ENCODE results near the gene POC1A. TPM values are rescaled to one million over a fixed set of nuclear protein-coding genes. Genes with fewer than 3 reads are reported as not detected.

The POC1A gene
- total and polyA plus RNA-seq, 2 donors (not counting 3 experiments of a cell fraction or from before 2014, with no cell fraction given) = 14.8 to 19.4 TPM

DNA sequence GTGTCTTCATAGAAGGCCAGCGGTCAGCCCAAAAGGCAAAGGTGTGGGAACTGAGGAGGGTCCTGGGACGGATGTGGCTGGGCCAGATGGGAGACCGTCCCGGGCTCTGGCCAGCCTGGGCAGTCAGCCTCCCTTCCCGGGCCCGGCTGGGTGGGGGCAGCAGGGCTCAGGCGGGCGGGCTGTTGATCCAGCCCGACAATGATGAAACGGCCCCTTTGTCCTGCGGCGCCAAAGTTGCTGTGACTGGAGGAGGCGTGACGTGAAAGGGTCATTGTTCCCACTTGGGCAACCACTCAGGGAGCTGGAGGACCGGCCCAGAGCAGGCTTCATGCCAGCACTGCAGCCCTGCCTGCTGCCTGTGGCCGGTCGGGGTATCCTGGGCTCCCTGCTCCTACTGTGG is 114.4 kb downstream of the POC1A start:
- no peaks in the 10 kb centered on the region for H3K9me3 ChIP-seq (replicated peaks; ENCODE audit: control insufficient read depth, insufficient read depth, low read length)
- CTCF ChIA-PET = interaction anchor here (2.5 to 5.8 kb wide), 2 partner anchors 11 to 13 kb away, joined by 7 to 43 read pairs; no protein-coding TSS in a partner anchor
- POLR2A ChIA-PET = no interaction called here
- H3K4me2 ChIP-seq (ENCODE audit: insufficient read depth, low read length) = no peak overlapping the region
- no peaks in the 10 kb centered on the region for H4K20me1 ChIP-seq (replicated peaks; ENCODE audit: control insufficient read depth, extremely low read depth, insufficient read depth, low read length)
- H3K4me3 ChIP-seq (replicated peaks in 1 of 3; ENCODE audit: insufficient read depth in 1 of 3, low read depth in 1 of 3, low read length in 3 of 3) = no peak overlapping the region
- DNase-seq (ENCODE audit: low read depth, low spot score) (no peak), FAIRE-seq (no peak)
- dilution Hi-C loops (cut with MboI; ENCODE audit: extremely low pct_ligation_motif_present, low sequenced_read_pairs) = no loop called here
- no peak overlapping the region for H3K9ac ChIP-seq (replicated peaks; ENCODE audit: extremely low read depth, insufficient read depth, low read length)
- H3K36me3 ChIP-seq (ENCODE audit: control insufficient read depth in 2 of 2, extremely low read depth in 1 of 2, insufficient read depth in 2 of 2, low read length in 2 of 2) = no peaks in the 10 kb centered on the region
- H2AFZ ChIP-seq (ENCODE audit: low read depth, low read length) = no peak overlapping the region
- no peaks in the 10 kb centered on the region for H3K9me1 ChIP-seq (replicated peaks; ENCODE audit: control insufficient read depth, extremely low read depth, insufficient read depth, low read length)
- no peaks in the 10 kb centered on the region for H3K27me3 ChIP-seq (ENCODE audit: control insufficient read depth in 2 of 2, insufficient read depth in 2 of 2, low read length in 2 of 2)
- TF ChIP-seq POLR2A (IDR thresholded peaks at IDR 0.05; ENCODE audit: low read depth, low read length) (no peak), EZH2 (IDR thresholded peaks at IDR 0.05; ENCODE audit: borderline replicate concordance, low read depth, low read length, severe bottlenecking) (no peak), POLR2AphosphoS5 (IDR thresholded peaks at IDR 0.05; ENCODE audit: insufficient read depth, low read depth, low read length) (no peak)
- TF ChIP-seq, protein P1, sequence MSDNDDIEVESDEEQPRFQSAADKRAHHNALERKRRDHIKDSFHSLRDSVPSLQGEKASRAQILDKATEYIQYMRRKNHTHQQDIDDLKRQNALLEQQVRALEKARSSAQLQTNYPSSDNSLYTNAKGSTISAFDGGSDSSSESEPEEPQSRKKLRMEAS (IDR thresholded peaks at IDR 0.05; ENCODE audit: insufficient read depth, insufficient read length) = no peak
- TF ChIP-seq, protein P2, sequence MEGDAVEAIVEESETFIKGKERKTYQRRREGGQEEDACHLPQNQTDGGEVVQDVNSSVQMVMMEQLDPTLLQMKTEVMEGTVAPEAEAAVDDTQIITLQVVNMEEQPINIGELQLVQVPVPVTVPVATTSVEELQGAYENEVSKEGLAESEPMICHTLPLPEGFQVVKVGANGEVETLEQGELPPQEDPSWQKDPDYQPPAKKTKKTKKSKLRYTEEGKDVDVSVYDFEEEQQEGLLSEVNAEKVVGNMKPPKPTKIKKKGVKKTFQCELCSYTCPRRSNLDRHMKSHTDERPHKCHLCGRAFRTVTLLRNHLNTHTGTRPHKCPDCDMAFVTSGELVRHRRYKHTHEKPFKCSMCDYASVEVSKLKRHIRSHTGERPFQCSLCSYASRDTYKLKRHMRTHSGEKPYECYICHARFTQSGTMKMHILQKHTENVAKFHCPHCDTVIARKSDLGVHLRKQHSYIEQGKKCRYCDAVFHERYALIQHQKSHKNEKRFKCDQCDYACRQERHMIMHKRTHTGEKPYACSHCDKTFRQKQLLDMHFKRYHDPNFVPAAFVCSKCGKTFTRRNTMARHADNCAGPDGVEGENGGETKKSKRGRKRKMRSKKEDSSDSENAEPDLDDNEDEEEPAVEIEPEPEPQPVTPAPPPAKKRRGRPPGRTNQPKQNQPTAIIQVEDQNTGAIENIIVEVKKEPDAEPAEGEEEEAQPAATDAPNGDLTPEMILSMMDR (IDR thresholded peaks at IDR 0.05; ENCODE audit: extremely low read depth in 1 of 2, insufficient read depth in 1 of 2, low read depth in 1 of 2, low read length in 2 of 2) = no peak
- no peak overlapping the region for H3K27ac ChIP-seq (ENCODE audit: insufficient read depth, low read depth, low read length)
- H3K4me1 ChIP-seq (ENCODE audit: control insufficient read depth, extremely low read depth, insufficient read depth, low read length) = no peaks in the 10 kb centered on the region
- BruUV-seq (replicated peaks) = no TSS peak
- intact Hi-C loops (cut with micrococcal nuclease) = no loop called here
- no peaks in the 10 kb centered on the region for H3K79me2 ChIP-seq (ENCODE audit: control insufficient read depth, insufficient read depth, low read length)

DNA sequence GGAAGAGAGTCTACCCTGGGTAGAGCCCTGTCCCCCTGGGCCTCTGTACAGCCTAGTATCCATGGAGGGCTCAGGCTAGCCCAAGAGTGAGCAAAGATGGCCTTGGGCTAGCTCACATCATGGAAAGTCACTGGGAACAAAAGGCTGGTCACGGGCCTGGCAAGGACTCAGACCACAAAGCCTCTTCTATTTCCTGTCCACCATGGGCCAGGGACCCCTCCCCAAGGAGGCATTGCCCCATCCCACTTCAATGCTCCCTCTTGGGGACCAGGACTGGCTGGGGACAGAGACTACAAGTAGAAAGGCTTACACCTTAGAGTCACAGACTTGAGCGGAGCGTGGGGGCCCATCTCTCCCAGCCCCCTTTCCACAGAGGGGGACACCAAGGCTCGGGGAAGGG is 114.8 kb downstream of the POC1A start:
- DNase-seq (ENCODE audit: low read depth, low spot score) (no peak), FAIRE-seq (no peak)
- no peaks in the 10 kb centered on the region for H3K9me1 ChIP-seq (replicated peaks; ENCODE audit: control insufficient read depth, extremely low read depth, insufficient read depth, low read length)
- H3K79me2 ChIP-seq (ENCODE audit: control insufficient read depth, insufficient read depth, low read length) = no peaks in the 10 kb centered on the region
- H3K27ac ChIP-seq (ENCODE audit: insufficient read depth, low read depth, low read length) = no peak overlapping the region
- dilution Hi-C loops (cut with MboI; ENCODE audit: extremely low pct_ligation_motif_present, low sequenced_read_pairs) = no loop called here
- no peaks in the 10 kb centered on the region for H3K9me3 ChIP-seq (replicated peaks; ENCODE audit: control insufficient read depth, insufficient read depth, low read length)
- ChIA-PET CTCF (interaction anchor here (5.8 kb wide), 1 partner anchor 14 kb away, joined by 43 read pairs; no protein-coding TSS in a partner anchor), POLR2A (no interaction called here)
- H3K4me3 ChIP-seq (replicated peaks in 1 of 3; ENCODE audit: insufficient read depth in 1 of 3, low read depth in 1 of 3, low read length in 3 of 3) = no peak overlapping the region
- no peaks in the 10 kb centered on the region for H3K4me1 ChIP-seq (ENCODE audit: control insufficient read depth, extremely low read depth, insufficient read depth, low read length)
- TF ChIP-seq GATA2 (IDR thresholded peaks at IDR 0.05; ENCODE audit: insufficient read depth, insufficient read length, low read depth, low read length) (no peak), POLR2AphosphoS5 (IDR thresholded peaks at IDR 0.05; ENCODE audit: insufficient read depth, low read depth, low read length) (no peak), EZH2 (IDR thresholded peaks at IDR 0.05; ENCODE audit: borderline replicate concordance, low read depth, low read length, severe bottlenecking) (no peak), JUN (IDR thresholded peaks at IDR 0.05; ENCODE audit: borderline replicate concordance, insufficient read depth, insufficient read length, low read depth) (no peak), MYC (IDR thresholded peaks at IDR 0.05; ENCODE audit: low read depth, low read length) (no peak), POLR2A (IDR thresholded peaks at IDR 0.05; ENCODE audit: low read depth, low read length) (no peak), FOS (IDR thresholded peaks at IDR 0.05; ENCODE audit: borderline replicate concordance, insufficient read depth, low read length) (no peak)
- TF ChIP-seq, protein P1 (IDR thresholded peaks at IDR 0.05; ENCODE audit: insufficient read depth, insufficient read length) = no peak
- TF ChIP-seq, protein P2 (IDR thresholded peaks at IDR 0.05; ENCODE audit: extremely low read depth in 1 of 2, insufficient read depth in 1 of 2, low read depth in 1 of 2, low read length in 2 of 2) = no peak
- H2AFZ ChIP-seq (ENCODE audit: low read depth, low read length) = no peak overlapping the region
- no peaks in the 10 kb centered on the region for H3K36me3 ChIP-seq (ENCODE audit: control insufficient read depth in 2 of 2, extremely low read depth in 1 of 2, insufficient read depth in 2 of 2, low read length in 2 of 2)
- no TSS peak for BruUV-seq (replicated peaks)
- no peak overlapping the region for H3K4me2 ChIP-seq (ENCODE audit: insufficient read depth, low read length)
- intact Hi-C loops (cut with micrococcal nuclease) = no loop called here
- H3K27me3 ChIP-seq (ENCODE audit: control insufficient read depth in 2 of 2, insufficient read depth in 2 of 2, low read length in 2 of 2) = no peaks in the 10 kb centered on the region
- H4K20me1 ChIP-seq (replicated peaks; ENCODE audit: control insufficient read depth, extremely low read depth, insufficient read depth, low read length) = no peaks in the 10 kb centered on the region
- no peak overlapping the region for H3K9ac ChIP-seq (replicated peaks; ENCODE audit: extremely low read depth, insufficient read depth, low read length)

All from endothelial cell of umbilical vein (primary cell).